HEK293 (cell line): Measurements from ENCODE around the gene SECTM1.

Source experiments
- REST ChIP-seq: fragments of 450-650 bp; formaldehyde crosslinking; IDR thresholded peaks from 2 replicates; pipeline ENCODE4 v1.5.1; 2016; ENCODE audit warnings: missing biosample characterization, missing genetic modification characterization
- TCF7L2 ChIP-seq: IDR thresholded peaks from 2 replicates; pipeline ENCODE4 v1.6.1; 2011; ENCODE audit warnings: low read depth, mild to moderate bottlenecking, inconsistent platforms, low read length, moderate library complexity, borderline replicate concordance
- ZBTB17 ChIP-seq: fragments of 450-650 bp; formaldehyde crosslinking; IDR thresholded peaks from 2 replicates; pipeline ENCODE4 v1.5.1; 2016; ENCODE audit warnings: missing biosample characterization, missing genetic modification characterization
- ZNF112 ChIP-seq: fragments of 450-650 bp; formaldehyde crosslinking; IDR thresholded peaks from 2 replicates; pipeline ENCODE4 v1.5.0; 2017; ENCODE audit warnings: missing biosample characterization, missing genetic modification characterization
- ZNF239 ChIP-seq: fragments of 450-650 bp; formaldehyde crosslinking; IDR thresholded peaks from 2 replicates; pipeline ENCODE4 v1.5.1; 2016; ENCODE audit warnings: missing biosample characterization, missing genetic modification characterization
- ZNF521 ChIP-seq: fragments of 450-650 bp; formaldehyde crosslinking; IDR thresholded peaks from 2 replicates; pipeline ENCODE4 v1.5.1; 2017; ENCODE audit warnings: missing biosample characterization, mild to moderate bottlenecking, missing genetic modification characterization
- ZNF529 ChIP-seq: fragments of 450-650 bp; formaldehyde crosslinking; IDR thresholded peaks from 2 replicates; pipeline ENCODE4 v1.5.1; 2017; ENCODE audit warnings: missing genetic modification characterization, missing biosample characterization; ENCODE audit not compliant: insufficient replicate concordance
- TF ChIP-seq, protein P1 (sequence below): fragments of 450-650 bp; formaldehyde crosslinking; IDR thresholded peaks from 2 replicates; pipeline ENCODE4 v1.5.1; 2016; ENCODE audit warnings: missing biosample characterization, missing genetic modification characterization
- TF ChIP-seq, protein P2 (sequence below): fragments of 450-650 bp; formaldehyde crosslinking; IDR thresholded peaks from 2 replicates; pipeline ENCODE4 v1.5.1; 2017; ENCODE audit warnings: missing biosample characterization, missing genetic modification characterization

GRCh38 chr17:82309656-82310570, 23.7 kb downstream of the SECTM1 start:
- TF ChIP-seq ZBTB17 (tag by site-specific recombination) (no peak), ZNF521 (tag by site-specific recombination) (no peak), ZNF239 (no peak), ZNF112 (no peak), REST (tag by site-specific recombination) (no peak), ZNF529 (tag by site-specific recombination) (no peak), TCF7L2 (no peak)
- TF ChIP-seq, protein P1, sequence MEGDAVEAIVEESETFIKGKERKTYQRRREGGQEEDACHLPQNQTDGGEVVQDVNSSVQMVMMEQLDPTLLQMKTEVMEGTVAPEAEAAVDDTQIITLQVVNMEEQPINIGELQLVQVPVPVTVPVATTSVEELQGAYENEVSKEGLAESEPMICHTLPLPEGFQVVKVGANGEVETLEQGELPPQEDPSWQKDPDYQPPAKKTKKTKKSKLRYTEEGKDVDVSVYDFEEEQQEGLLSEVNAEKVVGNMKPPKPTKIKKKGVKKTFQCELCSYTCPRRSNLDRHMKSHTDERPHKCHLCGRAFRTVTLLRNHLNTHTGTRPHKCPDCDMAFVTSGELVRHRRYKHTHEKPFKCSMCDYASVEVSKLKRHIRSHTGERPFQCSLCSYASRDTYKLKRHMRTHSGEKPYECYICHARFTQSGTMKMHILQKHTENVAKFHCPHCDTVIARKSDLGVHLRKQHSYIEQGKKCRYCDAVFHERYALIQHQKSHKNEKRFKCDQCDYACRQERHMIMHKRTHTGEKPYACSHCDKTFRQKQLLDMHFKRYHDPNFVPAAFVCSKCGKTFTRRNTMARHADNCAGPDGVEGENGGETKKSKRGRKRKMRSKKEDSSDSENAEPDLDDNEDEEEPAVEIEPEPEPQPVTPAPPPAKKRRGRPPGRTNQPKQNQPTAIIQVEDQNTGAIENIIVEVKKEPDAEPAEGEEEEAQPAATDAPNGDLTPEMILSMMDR (tag by site-specific recombination), result no peak
- TF ChIP-seq, protein P2, sequence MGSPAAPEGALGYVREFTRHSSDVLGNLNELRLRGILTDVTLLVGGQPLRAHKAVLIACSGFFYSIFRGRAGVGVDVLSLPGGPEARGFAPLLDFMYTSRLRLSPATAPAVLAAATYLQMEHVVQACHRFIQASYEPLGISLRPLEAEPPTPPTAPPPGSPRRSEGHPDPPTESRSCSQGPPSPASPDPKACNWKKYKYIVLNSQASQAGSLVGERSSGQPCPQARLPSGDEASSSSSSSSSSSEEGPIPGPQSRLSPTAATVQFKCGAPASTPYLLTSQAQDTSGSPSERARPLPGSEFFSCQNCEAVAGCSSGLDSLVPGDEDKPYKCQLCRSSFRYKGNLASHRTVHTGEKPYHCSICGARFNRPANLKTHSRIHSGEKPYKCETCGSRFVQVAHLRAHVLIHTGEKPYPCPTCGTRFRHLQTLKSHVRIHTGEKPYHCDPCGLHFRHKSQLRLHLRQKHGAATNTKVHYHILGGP (tag by site-specific recombination), result no peak
